GM19025 (cell line): ENCODE measurements around the gene CATSPERZ.

ENCODE experiments used
- ATAC-seq: cut with Tn5 transposase; IDR thresholded peaks from one replicate; pipeline ENCODE4 v1.9.1; 2021; ENCODE audit warnings: mild to moderate bottlenecking, low read depth, moderate library complexity; ENCODE audit not compliant: unreplicated experiment

The CATSPERZ gene

DNA sequence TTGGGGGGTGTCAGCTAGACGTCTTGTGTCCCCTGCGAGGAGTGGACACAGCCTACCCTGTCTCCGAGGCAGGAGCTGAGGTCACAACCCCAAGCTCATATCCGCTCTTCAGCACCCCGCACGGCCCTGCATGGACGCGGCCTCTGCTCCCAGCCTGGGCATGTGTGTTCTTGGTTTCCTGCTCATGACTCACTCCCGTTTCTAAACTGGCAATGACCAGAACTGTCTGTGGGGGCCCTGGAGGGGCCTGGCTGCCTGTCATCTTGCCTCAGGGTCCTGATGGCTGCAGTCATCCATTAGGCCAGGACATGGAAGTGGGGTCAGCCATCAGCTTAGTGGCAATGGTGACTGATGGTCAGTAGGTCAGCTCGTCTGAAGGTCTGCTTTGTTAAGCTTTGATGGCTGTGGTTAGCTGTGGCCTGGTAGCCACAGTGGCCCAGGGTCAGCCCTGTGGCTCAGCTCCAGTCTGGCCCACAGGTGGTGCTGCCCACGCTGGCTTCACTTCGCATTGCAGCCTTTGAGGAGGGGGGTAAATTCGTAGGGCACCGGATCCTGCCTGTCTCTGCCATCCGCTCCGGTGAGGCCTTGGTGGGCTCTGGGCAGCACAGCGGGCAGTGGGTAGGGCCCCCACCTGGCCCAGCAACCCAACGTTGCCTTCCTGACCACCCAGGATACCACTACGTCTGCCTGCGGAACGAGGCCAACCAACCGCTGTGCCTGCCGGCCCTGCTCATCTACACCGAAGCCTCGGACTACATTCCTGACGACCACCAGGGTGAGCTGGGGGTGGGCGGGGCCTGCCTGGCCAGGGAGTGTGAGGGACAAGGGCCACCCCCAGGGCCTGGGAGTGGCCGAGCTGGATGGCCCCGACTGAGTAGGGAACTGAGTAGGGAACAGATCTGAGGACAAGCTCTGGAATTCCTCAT lies 36.9 kb upstream of the CATSPERZ start:
- ATAC-seq, result no peak

DNA sequence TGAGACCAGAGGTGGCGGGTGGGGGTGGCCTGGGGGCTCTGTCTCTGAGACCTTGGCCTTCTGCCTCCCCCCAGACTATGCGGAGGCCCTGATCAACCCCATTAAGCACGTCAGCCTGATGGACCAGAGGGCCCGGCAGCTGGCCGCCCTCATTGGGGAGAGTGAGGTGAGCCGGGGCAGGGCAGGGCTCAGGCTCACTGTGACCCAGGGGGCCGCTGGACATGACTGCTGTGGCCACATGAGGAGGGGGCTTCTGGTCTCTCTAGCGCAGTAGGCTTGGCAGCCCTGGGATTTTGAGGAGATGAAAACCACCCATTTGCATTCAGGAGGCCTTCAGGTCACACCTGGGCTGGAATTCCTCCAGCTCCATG lies 36.2 kb upstream of the CATSPERZ start:
- ATAC-seq, result no peak

DNA sequence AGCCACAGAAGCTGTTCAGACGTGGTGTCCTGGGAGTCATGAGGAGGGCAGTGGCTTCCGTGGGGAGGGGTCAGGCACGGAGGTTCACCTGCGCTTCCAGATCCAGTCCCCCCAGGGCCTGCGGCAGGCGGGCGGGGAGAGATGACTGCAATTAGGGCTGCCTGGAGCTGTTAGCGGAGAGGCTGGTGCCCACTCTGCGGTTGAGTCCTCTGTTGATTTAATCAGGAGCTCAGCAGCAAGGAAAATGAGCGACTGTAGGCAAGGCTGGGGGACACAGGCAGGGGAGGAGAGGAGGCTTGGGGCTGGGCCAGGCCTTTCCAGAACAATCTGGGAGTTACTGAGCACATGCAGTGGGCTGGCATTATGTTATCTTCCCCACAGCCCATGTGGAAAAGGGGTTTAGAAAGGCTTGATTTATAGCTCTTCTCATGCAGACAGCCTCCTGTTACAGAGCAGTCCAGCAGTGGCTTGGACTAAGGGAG lies 35.7 kb upstream of the CATSPERZ start:
- no peak for ATAC-seq

DNA sequence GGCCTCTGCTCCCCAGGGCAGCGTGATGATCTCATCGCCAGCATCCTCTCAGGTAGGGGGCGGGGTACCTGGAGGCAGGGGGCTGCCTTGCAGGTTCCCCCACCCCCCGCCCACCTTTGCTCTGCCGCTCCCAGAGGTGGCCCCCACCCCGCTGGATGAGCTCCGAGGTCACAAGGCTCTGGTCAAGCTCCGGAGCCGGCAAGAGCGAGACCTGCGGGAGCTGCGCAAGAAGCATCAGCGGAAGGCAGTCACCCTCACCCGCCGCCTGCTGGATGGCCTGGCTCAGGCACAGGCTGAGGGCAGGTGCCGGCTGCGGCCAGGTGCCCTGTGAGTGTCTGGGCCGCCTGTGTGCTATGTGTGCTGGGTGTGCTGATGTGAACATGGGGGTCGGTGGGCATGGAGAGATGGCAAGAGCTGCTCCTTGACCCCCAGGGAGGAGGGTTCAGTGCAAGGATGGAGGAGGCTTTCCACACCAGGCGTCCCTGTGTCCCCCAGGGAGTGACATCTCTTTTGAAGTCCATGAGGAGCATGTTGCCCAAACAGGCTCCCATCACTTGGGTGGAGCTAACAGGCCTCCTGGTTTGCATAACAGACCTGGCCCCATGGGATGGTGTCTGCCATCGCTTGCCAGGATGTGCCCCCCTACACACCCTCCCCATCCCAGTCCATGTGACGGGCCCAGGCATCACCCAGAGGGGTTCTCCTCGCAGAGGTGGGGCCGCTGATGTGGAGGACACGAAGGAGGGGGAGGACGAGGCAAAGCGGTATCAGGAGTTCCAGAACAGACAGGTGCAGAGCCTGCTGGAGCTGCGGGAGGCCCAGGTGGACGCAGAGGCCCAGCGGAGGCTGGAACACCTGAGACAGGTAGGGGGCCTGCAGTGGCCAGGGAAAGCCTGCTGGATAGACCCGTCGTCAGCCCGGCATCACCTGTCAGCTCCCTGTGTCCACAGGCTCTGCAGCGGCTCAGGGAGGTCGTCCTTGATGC lies 34.7 kb upstream of the CATSPERZ start:
- ATAC-seq, result no peak

- no peak for ATAC-seq
Measured at GRCh38 chr11:64266339-64266738, 33.8 kb upstream of the CATSPERZ start.

DNA sequence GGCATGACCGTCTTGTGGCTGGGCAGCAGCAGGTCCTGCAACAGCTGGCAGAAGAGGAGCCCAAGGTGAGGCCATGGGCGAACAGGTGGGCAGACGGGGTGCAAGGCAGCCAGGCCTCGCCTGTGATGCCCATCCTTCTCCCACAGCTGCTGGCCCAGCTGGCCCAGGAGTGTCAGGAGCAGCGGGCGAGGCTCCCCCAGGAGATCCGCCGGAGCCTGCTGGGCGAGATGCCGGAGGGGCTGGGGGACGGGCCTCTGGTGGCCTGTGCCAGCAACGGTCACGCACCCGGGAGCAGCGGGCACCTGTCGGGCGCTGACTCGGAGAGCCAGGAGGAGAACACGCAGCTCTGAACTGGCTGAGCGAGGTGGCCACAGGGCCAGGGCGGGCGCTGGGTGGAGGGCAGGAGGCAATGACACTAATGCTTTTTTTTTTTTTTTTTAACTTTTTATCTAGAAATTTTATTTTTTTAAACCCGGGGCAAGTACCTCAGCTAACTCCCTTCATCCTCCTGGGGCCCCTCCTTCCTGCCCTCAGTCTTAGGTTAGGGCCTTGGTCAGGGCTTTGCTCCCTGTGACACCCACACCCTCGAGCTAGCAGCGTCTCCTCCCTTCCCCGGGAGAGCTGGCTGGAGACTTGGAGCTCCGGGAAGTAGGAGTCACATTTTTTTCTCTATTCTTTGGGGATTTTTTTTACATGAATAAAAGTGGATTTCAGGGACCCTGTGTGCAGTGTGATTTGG lies 32.8 kb upstream of the CATSPERZ start:
- ATAC-seq, result no peak

DNA sequence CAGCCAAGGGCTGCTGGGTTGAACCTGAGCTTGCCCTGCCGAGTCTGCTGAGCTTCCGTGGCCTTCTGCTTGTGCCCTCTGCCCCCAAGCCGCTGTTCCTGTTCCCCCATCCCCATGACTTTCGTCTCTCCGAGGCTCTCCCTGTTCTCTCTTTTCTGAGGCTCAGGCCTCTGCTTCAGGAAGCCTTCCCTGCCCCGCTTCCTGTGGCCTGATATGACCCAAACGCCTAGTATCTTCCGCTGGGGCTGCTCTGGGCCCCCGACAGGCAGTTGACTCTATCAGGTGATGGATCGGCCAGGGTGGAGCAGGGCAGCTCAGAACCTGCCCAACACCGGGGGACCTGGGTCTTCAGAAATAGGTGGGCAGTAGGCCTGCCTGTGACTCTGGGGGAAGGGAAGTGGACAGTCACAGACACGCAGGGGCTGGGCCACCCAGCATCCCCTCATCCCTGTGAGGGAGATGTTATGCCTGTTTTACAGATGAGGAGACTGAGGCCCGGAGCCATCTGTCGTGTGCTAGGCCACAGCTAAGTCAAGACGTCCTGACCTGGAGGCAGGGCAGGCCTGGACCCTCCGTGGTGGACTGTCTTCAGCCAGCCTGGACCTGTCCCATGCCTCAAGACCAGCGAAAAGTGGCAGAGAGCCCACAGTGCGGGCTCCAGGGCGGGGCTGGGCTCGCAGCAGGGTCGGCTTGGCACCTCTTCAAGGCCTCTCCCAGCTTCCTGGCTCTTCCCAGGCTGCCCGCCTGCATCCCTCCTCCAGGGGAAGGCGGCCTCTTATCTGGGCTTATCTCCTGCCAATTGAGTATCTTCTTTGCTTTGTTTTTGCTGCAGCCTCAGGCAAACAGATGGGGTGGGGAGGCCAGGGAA lies 31.9 kb upstream of the CATSPERZ start:
- ATAC-seq, result no peak

DNA sequence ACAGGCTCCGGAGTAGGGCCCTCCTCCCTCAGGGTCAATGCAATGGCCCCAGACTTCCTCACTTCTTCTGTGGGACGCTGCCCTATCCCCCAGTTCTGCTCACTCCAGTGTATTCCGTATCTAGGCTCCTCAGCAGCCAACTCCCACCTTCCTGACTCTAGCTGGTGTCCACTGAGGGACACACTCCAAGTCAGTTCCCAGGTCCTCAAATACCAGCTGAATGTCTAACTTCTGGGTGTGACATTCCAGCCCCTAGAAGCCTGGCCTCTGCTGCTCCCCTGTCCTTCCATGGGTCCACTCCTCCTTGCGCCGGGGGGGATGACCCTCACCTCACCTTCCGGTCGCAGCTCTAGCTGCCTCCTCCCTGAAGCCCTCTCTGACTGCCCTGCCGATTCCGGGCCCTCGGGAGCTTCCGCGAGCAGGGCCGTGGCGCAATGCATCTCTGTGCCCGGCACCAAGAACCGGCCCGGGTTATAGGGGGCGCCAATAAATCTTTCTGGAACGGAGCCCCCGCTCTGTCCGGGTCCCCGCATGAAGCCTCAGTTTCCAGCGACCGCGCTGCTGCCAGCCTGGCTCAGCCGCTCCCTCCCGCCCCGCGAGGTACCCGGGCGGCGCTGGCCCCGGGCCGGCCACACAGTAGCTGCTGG lies 31.1 kb upstream of the CATSPERZ start:
- peak; percentile 14 for ATAC-seq

GRCh38 chr11:64269540-64270220 lies 30.5 kb upstream of the CATSPERZ start:
- ATAC-seq, result peak; percentile 64

- ATAC-seq, result no peak
Measured at GRCh38 chr11:64275031-64275800, 24.9 kb upstream of the CATSPERZ start.

- no peak for ATAC-seq
Measured at GRCh38 chr11:64275841-64276240, 24.3 kb upstream of the CATSPERZ start.

GRCh38 chr11:64276653-64277431 lies 23.3 kb upstream of the CATSPERZ start:
- ATAC-seq, result no peak

DNA sequence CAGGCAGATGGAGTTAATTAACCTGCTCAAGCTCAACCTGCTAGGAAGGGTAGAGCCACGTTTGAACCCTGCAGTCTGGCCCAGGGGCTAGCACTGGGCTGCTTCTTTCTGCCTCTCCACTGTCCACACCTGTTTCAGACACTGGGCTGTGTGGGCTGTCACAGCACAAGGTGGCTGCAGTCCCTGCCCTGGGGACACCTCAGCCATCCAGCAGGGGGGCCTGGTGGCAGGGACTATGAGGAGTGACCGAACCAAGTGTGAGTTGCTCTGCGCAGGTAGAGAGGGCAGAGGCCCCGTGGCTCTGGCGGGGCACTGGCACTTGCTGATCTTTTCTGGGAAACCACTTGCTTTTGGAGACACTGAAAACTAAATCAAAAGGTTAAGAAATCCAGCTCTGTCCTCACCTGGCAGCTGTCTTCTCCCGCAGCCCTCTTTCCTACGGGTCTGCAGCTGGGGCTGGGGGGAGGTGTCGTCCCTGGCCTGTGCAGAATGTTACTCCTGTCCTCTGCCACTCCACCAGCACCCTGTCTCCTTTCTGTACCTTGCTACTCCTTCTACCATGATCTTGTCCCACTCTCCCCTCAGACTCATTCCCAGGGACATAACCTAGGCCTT lies 21.5 kb upstream of the CATSPERZ start:
- ATAC-seq, result no peak

DNA sequence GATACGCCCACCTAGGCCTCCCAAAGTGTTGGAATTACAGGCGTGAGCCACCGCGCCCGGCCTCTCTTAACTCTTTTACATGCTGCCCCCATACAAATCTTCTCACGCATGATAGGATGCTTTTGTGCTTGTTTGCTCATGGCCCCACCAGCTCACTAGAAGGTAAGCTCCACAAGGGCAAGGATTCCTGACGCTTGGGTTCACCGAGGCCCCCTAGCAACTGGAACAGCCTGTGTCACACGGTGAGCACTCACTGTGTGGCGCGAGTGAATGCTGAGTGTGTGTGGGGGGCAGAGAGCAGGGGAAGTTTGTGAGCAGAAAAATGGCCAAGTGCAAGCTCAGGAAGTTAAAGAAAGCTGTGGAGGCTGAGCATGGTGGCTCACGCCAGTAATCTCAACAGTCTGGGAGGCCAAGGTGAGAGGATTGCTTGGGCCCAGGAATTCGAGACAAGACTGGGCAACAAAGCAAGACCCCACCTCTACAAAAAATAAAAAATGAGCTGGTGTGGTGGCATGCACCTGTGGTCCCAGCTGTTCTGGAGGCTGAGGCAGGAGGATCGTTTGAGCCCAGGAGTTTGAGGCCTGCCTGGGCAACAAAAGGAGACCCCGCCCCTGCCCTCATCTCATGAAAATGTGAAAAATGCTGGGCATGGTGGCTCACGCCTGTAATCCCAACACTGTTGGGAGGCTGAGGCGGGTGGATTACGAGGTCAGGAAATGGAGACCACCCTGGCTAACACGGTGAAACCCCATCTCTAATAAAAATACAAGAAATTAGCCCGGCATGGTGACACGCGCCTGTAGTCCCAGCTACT lies 18.0 kb upstream of the CATSPERZ start:
- no peak for ATAC-seq

DNA sequence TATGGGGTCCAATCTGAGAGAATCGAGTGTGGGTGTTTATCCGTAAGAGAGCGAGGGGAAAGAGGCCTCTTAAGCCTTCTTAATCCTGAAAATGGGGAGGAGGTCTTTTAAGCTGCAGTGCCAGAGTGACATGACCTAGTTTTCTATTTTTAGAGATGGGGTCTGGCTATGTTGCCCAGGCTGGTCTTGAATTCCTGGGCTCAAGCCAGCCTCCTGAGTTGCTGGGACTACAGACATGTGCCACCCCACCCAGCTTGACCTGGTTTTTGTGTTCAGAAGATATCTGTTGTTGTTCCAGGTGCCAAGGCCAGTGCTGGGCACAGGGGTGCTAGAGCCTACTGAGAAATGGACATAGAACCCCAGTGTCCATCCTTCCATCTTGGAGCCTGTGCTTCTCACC lies 17.1 kb upstream of the CATSPERZ start:
- ATAC-seq, result no peak
